ENCODE measurements around the gene NDUFAF8. TPM values are rescaled to one million over a fixed set of nuclear protein-coding genes. Genes with fewer than 3 reads are reported as not detected.

The NDUFAF8 gene
- total RNA-seq, 1 experiment from 2014 or later = 96.5 TPM

Other genes with a start within 250 kb of the NDUFAF8 start
- gene CHMP6, start 247.5 kb upstream of the NDUFAF8 start, total RNA-seq (2014; rRNA removed; shearing (Covaris generic)) = 9.7 and 12.7 TPM in 2 replicates
- 93.8 and 105 TPM in 2 replicates for gene BAIAP2, start 204.2 kb upstream of the NDUFAF8 start, total RNA-seq (2014; rRNA removed; shearing (Covaris generic))
- gene PVALEF, start 73.8 kb upstream of the NDUFAF8 start, total RNA-seq (2014; rRNA removed; shearing (Covaris generic)) = not detected in 2 replicates
- gene AATK, start 73.1 kb upstream of the NDUFAF8 start, total RNA-seq (2014; rRNA removed; shearing (Covaris generic)) = 64.6 and 71.3 TPM in 2 replicates
- 37.1 and 46.0 TPM in 2 replicates for gene CEP131, start 16.4 kb upstream of the NDUFAF8 start, total RNA-seq (2014; rRNA removed; shearing (Covaris generic))
- 39.4 and 46.2 TPM in 2 replicates for gene TEPSIN, start 263 bp upstream of the NDUFAF8 start, total RNA-seq (2014; rRNA removed; shearing (Covaris generic))
- 109 and 116 TPM in 2 replicates for gene SLC38A10, start 56.0 kb downstream of the NDUFAF8 start, total RNA-seq (2014; rRNA removed; shearing (Covaris generic))
- 10.4 and 11.6 TPM in 2 replicates for gene BAHCC1, start 156.1 kb downstream of the NDUFAF8 start, total RNA-seq (2014; rRNA removed; shearing (Covaris generic))

Data from HT-29 (cell line).